Fibroblast of skin of right quadriceps (primary cell): ENCODE results near the gene ATP8B3.
A peak's percentile ranks its signal among the peaks of the same experiment; 100 is the strongest.

ENCODE experiments used
- DNase-seq: peaks from one replicate; pipeline ENCODE4 v3.0.0-alpha.2; 2013

ATP8B3 gene

DNA sequence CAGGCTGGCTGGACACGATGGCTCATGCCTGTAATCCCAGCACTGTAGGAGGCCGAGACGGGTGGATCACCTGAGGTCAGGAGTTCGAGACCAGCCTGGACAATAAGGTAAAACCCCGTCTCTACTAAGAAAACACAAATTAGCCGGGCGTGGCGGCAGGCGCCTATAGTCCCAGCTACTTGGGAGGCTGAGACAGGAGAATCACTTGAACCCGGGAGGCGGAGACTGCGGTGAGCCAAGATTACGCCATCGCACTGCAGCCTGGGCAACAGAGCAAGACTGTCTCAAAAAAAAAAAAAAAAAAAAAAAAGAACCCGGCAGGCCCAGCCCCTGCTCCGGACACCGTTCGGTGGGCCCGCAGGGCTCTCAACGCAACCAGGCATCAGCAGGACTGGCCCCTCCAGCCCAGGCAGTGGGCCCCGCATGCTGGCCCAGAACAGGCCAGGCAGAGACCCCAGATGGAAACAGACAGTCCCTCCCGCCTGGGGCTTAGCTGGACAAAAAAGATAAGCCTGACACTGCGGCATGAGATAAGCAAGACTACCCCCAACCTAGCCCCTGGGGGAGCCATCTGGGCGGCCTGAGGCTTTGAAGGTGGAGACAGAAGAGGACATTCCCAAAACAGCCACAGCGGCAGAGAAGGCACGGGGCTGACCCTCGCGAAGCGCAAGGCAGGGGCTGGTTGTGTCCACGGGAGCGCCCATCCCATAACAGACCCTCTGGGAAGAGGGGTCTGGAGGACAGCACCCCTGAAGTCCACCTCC lies 24.6 kb upstream of the ATP8B3 start:
- no peak for DNase-seq

DNA sequence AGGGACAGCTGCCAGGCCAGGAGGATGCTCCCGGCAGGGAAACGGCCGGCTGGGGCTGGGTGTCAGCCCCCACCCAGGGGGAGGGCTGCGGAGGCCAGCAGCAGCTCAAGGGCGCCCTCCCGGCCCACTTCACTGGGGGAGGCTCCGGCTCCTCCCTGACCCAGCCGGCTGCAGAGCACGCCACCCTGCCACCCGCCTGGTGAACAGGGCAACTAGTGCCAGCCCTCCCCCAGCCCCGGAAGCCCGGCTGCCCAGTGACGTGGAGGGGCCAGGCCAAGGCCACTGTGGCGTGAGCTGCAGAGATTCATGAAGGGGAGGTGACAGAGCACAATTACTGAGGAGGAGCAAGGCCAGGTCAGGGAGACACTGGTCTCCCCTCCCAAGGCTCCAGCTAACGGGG lies 21.5 kb upstream of the ATP8B3 start:
- DNase-seq: no peak

DNA sequence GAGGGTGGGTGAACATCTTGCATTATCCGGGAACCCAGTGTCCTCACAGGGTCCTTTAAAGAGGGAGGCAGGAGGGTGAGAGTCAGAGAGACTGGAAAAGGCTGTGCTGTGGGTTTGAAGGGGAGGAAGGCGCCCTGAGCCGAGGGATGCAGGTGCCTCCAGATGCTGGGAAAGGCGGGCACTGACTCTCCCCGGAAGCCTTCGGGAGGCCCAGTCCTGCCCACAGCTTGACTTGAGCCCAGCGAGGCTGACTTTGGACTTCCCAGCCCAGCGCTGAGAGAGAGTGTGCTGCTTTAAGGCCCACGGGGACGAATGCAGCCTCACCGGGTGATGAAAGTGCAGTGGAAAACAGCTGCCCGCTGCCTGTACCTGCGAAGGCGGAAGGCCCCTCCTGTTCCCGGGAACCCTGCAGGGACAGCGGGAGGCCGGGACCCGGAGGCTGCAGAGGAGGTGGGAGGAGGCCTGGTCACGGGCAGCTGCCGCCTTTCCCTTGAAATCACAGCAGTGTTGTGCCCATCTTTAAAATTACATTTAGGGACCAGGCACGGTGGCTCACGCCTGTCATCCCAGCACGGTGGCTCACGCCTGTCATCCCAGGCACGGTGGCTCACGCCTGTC lies 20.1 kb upstream of the ATP8B3 start:
- DNase-seq: no peak

DNA sequence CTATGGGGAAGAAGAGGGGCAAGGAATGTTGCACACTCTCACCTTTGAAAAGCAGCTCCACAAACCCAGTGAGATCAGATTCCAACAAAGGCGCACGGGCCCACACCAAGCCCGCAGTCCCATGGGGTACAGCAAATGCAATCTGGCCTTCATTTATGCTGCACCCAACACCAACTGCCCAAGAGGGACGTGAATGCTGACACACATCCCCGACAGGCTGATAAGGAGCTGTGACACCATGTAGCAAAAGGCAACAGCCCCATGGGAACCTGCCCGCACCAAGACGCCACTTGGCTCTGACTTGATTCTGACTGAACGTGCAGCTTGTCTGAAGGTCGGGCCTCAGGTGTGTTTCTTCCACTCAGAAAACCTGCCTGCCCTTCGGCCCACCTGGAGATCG lies 18.9 kb upstream of the ATP8B3 start:
- DNase-seq: no peak

DNA sequence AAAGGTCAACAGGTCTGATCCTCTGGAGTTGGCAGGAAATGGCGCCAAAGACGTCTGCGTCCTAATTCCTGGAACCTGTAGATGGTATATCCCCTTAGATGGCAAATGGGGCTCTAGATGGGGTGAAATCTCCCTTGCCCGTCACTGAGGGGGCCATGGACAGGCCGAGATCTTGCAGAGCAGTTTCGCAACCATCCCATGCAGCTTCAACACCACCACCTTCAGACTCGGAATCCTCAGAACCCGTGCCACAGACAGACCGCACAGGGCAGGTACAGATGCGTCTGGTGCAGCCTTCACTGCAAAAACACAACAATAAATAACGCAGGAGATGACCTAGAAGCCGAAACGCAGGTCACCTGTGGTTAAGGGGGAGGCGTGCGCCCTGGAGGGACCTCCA lies 18.5 kb upstream of the ATP8B3 start:
- no peak for DNase-seq

DNA sequence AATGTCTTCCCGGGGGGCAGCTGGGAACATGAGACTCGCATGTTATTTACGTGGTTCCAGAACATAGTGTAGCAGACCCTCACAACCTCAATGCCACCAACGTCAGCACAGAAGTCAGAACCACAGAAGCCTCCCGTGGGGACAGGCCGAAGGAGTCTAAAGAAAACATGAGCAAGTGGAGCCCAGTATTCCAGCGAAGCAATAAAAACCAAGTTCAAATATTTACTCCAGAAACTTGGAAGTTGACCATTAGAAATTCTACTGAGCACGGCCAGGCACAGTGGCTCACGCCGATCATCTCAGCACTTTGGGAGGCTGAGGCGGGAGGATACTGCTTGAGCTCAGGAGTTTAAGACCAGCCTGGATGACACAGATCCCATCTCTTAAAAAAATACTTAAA lies 17.9 kb upstream of the ATP8B3 start:
- no peak for DNase-seq

DNA sequence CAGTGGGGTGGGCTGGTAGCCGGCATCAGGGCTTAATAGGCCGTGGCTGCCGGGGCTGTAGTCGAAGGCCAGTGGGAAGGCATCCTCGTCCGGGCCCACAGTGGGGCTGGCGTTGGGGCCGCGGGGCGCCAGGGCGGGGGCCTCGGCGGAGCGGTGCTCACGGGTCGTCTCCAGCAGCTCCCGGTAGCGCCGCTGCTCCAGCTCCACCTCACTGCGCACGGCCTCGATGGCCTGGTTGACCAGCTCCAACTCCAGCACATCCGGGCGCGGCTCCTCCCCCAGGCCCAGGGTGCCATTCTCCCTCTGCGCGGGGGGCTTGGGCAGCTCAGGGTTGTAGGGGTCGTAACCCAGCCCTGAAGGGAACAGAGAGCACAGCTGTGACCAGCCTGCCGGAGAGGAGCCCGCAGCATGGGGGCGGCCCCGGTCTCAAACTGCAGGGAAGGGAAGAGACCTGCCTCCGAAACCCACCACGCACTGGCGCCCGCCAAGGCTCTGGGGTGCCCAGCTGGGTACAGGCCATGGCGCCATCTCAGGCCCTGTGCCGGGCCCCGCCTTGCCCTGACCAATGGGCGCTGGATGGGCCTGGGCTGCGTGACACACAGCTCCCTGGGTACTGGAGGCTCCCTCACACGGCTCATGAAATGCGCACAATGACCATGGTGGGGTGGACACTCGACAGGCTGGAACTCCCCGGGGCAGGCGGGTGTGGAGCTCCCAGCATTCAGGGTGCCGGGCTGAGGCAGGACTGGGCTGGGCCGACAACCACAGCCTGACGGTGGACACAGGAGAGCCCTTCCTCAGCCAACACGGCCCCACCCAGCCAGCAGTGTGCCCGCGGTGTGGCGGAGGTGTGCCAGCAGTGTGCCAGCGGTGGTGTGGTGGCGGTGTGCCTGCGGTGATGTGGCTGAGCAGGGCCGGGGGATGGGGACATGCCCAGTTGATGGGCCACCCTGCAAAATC lies 16.5 kb upstream of the ATP8B3 start:
- DNase-seq: no peak

DNA sequence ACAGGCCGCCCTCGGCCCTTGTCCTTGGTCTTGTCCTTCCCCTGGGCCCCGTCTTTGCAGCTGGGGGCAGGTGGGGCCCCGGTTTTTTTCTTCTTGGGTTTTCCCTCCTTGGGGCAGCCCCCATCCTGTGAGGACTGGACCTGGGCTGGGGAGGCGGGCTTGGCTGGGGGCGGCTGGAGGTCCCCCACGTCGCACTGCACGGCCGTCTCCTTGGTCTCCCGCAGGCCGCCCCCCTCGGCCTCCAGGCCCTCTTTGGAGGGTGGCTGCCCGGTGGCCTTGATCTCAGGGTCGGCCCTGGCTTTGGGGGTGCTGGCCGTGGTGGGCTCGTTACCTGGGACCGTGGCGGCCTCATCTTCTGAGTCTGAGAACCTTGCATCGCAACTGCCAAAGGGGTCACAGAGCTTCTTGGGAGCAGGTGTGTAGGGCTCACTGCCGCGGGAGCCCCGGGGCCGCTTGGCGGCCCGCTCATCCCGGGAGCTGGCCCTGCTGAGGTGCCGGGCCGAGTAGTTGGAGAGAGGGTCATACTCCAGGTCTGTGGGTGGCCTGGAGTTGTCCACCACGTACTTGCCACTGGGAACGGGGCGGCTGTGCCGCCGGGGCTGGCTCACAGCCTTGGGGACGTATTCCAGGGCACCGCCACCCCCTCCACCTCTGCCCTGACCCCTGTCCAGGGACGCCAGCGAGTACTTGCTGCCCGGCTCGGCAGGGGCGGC lies 15.6 kb upstream of the ATP8B3 start:
- DNase-seq: no peak

DNA sequence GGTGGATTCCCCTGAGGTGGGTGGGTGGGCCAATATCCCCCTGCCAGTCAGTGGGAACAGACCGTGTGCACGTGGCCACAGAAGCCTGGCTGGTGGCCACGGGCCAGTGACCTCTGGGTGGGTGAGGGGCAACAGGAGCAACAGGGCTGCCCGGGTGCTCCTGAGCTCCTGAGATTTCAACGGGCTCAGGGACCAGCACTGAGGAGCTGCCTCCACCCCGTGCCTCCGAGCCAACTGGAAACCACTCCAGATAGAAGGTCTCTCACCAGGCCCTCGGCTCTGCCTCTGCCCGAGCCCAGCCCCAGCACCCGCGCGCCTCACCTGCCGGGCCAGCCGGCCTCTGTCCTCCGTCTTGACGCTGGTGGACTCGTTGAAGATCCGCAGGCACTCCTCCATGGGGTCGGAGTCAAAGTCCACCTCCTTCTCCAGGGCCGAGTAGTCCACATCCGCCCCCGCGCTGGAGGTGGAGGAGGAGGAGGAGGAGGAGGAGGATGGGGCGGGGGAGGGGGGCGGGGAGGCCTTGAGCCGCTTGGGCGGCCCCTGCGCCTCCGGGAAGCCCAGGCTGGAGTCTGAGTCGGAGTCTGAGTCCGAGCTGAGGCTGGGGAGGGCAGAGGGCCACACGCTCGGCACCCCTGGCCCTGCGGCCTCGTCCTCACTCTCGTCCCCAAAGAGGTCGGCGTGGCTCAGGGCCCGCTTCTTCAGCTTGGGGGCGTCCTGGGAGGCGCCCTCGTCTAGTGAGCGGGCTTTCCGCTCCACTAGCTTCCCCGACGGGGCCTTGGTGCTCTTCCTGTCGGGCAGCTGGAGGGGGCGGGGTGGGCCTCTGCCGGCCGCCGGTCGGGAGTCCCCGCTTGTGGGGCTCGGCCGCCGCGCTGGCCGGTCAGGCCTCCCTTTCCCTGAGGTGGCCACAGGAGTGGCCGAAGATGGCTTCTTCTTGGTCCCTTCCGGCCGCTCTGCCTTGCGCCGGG lies 14.8 kb upstream of the ATP8B3 start:
- no peak for DNase-seq

DNA sequence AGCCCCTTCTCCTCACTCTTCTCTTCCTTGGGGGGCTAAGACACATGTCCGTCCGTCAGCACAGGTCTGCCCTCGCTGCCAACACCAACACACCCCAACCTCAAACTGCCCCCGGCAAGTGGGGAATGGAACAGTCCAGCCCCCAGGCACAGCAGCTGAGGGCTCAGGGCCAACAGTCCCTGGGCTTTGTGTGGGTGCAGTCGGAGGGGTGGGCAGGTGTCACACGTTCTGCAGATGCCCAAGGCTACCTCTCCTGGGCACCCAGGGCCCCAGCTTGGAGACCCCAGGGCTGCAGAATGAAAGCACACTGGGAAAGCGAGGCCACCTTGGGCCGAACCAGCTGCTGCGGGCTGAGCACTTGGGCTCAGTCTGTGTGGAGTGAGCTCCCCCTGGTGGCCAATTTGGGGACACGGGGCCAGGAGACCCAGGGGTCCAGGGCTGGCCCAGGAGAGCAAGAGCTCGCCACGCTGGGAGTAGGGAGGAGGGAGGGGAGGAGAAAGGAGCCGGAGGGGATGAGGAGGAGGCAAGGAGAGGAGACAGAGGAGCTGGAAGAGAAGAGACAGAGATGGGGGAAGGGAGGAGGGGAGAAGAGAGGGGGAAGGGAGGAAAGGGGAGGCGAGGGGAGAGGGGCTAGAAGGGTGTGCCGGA lies 14.0 kb upstream of the ATP8B3 start:
- DNase-seq: peak; percentile 58

DNA sequence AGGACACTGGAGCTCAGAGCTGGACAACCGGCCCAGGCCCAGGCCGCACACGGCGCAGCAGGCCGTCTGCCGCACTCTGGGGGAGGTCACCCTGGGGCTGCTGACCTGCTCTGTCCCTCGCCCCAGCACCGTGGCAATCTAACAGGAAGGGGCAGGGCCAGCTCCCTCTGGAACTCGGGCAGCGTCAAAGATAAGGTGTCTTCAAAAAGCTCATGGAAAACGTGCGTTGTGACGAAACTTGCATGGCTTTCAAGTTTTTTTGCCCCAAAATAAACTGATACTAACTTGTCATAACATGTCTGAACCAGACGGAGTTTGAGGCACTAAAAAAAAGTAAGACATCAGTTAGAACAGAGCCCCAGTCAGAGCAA lies 12.2 kb upstream of the ATP8B3 start:
- DNase-seq: no peak

DNA sequence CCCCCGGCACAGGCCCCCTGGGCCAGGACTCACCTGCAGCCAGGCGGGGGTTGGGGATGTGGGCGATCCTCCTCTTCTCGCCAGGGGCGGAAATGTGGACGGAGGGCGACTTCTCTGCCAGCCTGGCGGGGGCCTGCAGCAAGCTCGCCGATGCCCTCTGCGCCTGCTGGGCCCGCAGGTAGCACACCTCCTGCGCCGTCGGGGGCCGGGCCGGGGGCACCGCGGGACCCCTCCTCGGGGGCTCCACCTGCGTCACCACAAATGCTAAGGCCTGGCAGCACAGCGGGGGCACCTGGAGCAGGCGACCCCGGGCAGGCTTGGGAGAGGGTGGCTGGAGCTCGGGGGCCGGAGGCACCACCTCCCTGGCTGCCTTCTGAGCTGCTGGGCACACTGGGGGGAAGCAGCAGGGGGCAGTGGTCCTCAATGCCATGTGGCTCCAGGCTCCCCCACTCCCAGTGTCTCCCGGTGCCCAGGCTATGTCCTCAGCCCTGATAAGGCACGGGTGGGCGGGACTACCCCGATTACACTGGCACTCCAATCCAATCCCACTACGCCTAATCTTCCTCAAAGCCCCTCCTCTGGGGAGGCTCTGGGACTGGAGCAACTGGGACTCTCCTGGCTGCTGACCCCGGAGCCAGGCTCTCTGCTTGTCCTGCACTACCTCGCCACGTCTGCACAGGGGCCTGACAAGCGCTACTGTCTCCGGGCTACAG lies 11.6 kb upstream of the ATP8B3 start:
- no peak for DNase-seq

DNA sequence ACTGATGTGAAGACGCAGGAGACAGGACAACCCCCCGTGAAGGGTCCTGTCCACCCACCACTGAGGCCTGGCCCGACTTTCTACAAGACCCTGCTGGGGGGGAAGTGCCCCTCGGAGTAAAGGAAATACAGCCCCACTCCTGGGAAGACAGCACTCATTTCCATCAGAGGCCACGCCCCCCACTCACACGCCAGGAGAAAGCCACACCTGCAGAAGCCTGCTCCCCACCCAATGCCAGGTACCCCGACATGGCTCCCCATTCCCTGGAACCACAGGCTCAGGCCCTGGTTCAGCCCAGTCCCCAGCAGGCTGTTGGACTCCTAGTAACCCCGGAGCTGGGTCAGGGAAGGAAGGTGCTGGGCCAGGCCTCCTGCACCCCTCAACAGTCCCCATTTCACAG lies 10.9 kb upstream of the ATP8B3 start:
- DNase-seq: no peak

DNA sequence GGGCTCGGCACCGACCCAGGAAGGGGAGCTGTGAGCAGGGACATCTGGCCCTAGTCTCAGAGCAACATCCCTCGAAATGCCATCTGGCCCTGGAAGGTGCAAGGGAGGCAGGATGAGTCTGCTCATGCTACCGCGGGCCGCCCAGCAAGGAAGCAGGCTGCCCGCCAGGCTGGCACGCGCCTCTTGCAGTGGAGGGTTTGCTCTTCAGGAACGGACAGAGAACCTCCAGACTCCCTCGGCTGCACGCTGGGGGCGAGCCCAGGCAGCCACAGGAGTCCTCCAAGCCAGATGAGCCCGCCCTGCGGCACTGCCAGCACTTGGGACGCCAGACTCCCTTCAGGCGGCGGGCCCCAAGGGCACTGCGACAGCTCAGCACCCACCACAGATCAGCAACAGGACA lies 10.1 kb upstream of the ATP8B3 start:
- DNase-seq: no peak

DNA sequence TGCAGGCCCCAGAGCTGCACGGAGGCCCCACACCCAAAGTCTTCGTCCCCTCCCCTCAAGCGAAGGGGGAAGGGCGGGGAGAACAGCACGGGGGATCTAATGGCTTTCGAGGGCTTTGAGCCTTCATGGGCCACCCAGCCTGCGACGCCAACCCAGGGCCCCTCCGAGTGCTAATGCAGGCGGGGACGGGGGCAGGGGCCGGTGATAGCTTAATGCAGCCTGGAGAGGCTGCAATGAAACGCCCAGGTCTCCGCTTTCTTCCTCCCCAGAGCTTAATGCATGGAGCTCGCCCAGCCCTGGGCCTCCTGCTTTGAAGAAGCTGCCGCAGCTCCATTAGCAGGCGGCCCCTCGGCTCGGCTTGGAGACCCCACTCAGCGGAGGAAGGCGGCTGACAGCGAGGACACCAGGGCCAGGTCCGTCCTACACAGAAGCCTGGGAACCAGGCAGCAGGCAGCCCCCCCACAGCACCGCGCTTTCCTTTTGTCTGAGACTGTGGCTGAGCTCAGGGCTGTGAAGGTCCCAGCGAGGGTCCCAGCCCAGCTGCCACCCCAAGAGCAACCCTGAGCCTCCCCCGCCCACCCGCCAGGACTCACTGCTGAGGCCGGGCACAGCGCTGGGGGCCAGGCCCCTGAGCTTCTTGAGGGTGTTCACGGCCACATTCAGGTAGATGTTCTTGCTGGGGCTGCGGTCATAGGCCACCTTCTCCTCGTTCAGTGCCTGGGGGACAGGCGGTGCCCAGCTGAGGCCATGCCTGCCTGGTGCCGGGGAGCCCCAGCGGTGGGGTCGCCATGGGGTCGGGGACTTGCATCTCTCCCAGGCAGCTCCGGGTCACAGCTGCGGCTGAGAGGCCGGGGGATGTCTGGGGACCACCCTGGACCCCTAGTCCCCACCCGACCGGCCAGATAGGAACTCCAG lies 7.5 kb upstream of the ATP8B3 start:
- no peak for DNase-seq

DNA sequence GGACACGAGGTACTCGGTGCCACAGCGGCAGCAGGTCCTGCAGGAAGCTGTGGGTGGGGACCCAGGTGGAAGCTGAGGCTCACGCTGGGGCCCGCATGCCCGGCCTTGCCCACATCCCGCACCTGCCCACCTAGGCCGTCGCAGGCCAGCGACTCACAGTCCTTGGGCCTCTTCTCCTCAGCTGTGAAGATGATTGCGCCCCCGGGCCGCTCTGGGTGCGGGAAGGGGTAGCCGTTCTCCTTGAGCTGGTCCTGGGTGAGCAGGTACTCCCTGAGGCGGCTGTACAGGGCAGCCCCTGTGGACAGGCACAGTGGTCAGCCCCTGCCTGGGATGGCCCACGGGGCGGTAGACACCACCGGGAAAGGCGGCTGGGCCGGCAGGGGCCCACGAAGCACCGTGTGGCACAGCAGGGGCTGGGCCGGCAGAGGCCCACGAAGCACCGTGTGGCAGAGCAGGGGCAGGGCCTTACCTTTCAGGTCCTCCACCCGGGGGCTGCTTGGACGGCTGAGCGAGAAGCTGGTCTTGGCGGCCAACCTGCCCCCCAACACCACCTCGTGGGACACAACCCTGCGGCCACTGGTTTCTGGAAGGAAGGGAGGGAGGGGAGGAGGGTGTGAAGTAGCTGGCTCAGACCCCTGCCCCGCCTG lies 6.6 kb upstream of the ATP8B3 start:
- no peak for DNase-seq

DNA sequence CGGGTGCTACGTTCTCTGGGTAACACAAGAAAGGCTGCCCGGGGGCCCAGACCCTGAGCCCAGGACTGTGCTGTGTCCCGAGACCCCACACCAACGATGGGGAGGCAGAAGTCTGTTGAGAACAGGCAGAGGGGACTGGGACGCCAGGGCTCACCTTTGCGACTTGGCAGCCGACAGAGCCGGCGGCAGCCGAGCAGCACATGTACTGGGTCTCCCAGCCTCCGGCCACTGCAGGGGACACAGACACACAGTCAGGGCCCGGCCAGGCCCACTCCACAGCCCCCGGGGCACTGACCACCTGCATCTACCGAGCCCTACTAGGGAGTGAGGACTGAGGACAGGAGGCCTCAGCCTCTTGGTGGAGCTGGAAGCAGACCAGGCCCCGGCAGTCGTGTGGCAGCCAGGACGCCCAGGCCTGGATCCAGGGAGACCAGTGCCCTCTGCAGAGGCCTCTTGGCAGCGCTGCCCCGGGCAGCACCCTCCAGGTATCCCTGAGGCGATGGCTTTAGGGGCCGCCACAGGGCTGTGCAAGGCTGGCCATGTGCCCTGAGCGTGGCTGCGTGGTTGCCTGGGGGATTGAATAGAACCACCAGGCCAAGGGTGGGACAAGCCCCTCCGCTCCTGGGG lies 5.6 kb upstream of the ATP8B3 start:
- DNase-seq: no peak

DNA sequence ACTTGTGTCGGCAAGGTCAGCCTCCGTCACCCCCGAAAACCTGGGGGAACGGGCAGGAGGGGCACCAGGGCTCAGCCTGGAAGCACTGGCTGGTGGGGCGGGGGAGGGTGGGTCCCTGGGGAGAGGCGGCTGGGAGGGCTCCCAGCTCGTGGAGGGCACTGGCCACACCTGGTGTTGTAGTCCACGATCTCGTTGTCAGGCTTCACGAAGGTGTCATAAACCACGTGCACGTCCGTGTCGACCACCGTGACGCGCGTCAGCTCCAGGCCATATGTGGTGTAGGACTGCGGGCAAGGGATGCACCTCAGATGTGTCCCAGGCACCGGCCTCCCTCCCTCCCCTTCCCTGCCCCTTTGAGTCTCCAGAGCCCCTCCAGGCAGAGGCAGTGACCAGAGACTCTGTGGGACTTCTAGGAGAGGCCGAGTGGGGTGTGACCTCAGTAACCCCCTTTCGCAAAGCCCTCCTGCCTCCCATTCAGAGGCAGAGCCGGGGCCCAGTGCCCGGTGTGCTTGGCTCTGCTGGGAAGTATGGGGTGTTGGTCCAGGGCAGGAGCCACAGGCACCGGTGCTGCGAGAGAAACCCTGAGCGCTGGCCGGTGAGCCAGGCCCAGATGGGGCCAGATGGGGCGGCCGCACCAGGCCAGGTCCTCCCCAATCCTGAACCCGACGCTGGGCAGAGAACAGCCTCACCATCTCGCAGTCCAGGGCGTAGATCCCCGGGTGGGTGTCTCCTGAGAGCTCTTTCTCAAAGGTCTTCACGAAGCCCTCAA lies 4.6 kb upstream of the ATP8B3 start:
- no peak for DNase-seq
